NCI-H1694 (cell line): ENCODE measurements around the gene SHH.

Source experiments
- DNase-seq: peaks from one replicate; lab custom pipeline; 2025; lab: John Stamatoyannopoulos, UW

SHH gene

GRCh38 chr7:155792315-155792960 is 19.8 kb downstream of the SHH start:
- no peak for DNase-seq

- no peak for DNase-seq
Measured at GRCh38 chr7:155791836-155792235, 20.4 kb downstream of the SHH start.

- no peak for DNase-seq
Measured at GRCh38 chr7:155791214-155791737, 21.0 kb downstream of the SHH start.

- no peak for DNase-seq
Measured at GRCh38 chr7:155790666-155791065, 21.6 kb downstream of the SHH start.

GRCh38 chr7:155789001-155789725 is 23.1 kb downstream of the SHH start:
- DNase-seq, result no peak

DNA sequence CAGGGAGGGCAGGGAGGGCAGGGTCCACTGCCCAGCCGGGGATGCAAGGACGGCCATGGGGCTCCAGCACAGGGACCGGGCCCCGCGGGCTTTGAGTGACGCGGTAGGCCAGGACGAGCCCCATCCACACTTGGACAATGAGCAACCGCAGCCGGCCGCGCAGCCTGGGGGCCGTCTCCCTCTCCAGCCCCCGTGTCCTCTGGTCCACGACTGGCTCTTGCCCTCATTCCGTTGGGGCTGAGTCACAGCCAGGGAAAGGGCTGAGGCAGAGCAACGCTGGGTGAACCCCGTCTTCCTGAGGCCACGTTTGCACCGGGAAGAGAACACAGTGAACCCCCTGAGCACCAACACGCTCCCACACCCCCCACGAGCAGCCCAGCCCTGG is 23.7 kb downstream of the SHH start:
- DNase-seq, result no peak

GRCh38 chr7:155787171-155787851 is 25.0 kb downstream of the SHH start:
- no peak for DNase-seq

- DNase-seq, result no peak
Measured at GRCh38 chr7:155786491-155786890, 25.8 kb downstream of the SHH start.

DNA sequence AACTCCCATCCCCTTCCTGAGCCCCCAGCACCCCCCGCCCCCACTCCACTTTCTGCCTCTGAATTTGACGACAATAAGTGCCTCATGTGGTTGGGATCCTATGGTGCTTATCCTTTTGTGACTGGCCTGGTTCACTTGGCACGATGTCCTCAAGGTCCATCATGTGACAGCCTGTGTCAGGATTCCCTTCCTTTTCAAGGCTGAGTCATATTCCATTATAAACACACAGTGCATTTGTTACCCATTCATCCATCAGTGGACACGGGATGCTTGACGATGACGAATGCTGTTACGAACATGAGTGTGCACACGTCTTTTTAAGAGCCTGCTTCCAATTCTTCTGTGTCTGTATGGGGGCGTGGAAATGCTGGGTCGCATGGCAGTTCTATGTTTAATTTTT is 26.7 kb downstream of the SHH start:
- DNase-seq, result no peak

GRCh38 chr7:155782466-155782865 is 29.8 kb downstream of the SHH start:
- no peak for DNase-seq

GRCh38 chr7:155781433-155781832 is 30.8 kb downstream of the SHH start:
- no peak for DNase-seq

- DNase-seq, result no peak
Measured at GRCh38 chr7:155780884-155781283, 31.4 kb downstream of the SHH start.

GRCh38 chr7:155778349-155778748 is 33.9 kb downstream of the SHH start:
- no peak for DNase-seq

GRCh38 chr7:155776606-155777005 is 35.7 kb downstream of the SHH start:
- DNase-seq, result no peak

GRCh38 chr7:155775691-155776090 is 36.6 kb downstream of the SHH start:
- DNase-seq, result no peak

- no peak for DNase-seq
Measured at GRCh38 chr7:155774947-155775346, 37.3 kb downstream of the SHH start.

DNA sequence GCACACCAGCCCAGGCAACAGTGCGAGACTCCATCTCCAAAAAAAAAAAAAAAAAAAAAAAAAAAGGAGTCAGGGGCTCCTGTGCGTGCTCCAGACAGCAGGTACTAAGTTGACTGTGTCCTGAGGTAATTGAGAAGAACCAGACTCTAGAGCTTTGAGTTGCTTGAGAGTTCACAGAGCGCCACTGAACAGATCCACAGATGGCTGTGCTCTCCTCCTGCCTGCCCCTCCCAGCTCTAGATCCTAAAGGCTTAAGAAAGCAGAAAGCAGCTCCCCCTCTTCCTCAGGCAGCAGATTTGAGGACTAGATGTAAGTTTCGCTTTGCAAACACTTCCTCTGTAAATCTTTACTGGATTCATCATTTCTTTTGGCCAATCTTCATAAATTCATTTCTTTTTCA is 38.7 kb downstream of the SHH start:
- DNase-seq, result no peak

GRCh38 chr7:155770241-155770640 is 42.0 kb downstream of the SHH start:
- DNase-seq, result no peak

GRCh38 chr7:155769701-155770100 is 42.6 kb downstream of the SHH start:
- no peak for DNase-seq

DNA sequence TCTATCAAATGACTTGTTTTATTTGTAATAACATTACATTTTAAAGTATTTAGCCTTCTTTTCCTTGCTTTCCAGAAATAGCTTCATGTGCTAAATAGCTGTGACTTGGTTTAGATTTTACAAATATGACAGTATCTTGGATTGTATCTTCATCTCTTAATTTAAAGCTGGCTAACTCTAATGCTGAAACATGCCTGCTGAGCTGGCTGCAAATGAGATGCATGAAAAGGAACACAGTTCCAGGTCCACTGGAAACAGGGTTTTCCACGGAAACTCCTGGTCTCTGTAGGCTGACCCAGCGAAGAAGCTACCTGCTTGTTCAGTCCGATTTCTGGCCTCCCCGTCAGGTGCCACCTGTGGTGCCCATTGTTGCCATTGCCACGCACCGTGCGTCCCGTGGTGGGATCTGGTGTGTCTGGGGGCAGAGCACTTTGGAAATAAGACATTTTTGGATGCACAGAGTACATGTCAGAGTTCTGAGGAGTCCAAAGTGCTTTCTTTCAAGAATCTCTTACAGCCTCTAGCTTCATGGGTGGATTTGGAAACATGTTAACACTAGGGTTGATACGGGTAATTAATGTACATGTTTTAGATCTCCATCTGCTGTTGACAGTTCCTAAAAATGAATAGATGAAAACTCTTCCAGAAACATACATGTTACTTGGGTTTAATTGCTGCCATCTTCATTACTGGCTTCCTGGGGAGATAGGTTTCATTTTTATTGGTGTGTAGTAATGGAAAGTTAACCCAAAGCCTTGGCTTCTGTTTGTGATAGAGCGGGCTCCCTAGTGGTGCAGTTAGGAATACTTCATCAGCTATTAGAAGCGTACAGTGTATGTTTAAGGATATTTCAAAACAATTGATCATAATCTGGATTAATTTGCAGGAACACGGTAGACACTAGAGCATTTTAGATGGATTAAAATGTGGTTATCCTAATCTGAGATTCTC is 45.0 kb downstream of the SHH start:
- DNase-seq, result no peak

DNA sequence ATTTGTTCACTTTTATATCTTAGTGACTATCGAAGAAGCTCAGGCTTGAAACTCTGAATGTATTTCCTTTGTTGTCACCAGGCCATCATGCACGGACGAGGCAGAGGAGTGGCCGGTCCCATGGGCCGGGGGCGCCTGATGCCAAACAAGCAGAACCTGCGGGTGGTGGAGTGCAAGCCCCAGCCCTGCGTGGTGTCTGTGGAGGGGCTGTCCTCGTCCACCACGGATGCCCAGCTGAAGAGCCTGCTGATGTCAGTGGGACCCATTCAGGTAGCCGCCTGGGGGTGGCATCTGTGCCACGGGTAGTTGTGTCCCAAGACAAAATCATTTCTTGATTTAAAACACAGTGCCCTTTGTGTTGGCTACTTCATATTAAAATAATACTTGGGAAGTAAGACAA is 45.9 kb downstream of the SHH start:
- DNase-seq, result no peak

GRCh38 chr7:155765458-155765857 is 46.8 kb downstream of the SHH start:
- no peak for DNase-seq
